ENCODE data around the gene RPS5.

GRCh38 chr19:58387338-58388174 is 487 bp downstream of the RPS5 start:
- TF ChIP-seq POLR2A (IDR thresholded peaks at IDR 0.05; ENCODE audit: low read length) (peak; percentile 74), GATA1 (IDR thresholded peaks at IDR 0.05; ENCODE audit: low read depth, low read length) (no peak)
